DOHH2 (cell line): Measurements from ENCODE around the gene SUPT20H.

Source experiments
- CTCF ChIP-seq: fragments of 200-600 bp; sonication (generic); IDR thresholded peaks from one replicate; pipeline ENCODE4 v1.5.1; 2014; ENCODE audit warnings: antibody characterized with exemption, mild to moderate bottlenecking, low read depth, low read length; ENCODE audit not compliant: poor library complexity, severe bottlenecking
- EZH2phosphoT487 ChIP-seq: fragments of 200-600 bp; sonication (generic); IDR thresholded peaks from 2 replicates; pipeline ENCODE4 v1.6.1; 2017; ENCODE audit warnings: borderline replicate concordance, mild to moderate bottlenecking, antibody characterized with exemption, low read length, moderate library complexity, mixed read lengths

- TF ChIP-seq CTCF (no peak), EZH2phosphoT487 (no peak)
These were observed 8.4 kb upstream of the SUPT20H start for GRCh38 chr13:37067874-37068273.
